Measurements from ENCODE around the gene GET3. TPM values are rescaled to one million over a fixed set of nuclear protein-coding genes. Genes with fewer than 3 reads are reported as not detected.
A peak's percentile ranks its signal among the peaks of the same experiment; 100 is the strongest.

The GET3 gene
- total and polyA plus RNA-seq, 2 donors (not counting 3 experiments of a cell fraction or from before 2014, with no cell fraction given) = 74.8 to 197 TPM

GRCh38 chr19:12789904-12790619 is 52.8 kb downstream of the GET3 start:
- Histone ChIP-seq H3K9me1 (replicated peaks; ENCODE audit: control insufficient read depth, extremely low read depth, insufficient read depth, low read length) (no peaks in the 10 kb centered on the region), H3K4me1 (ENCODE audit: control insufficient read depth, extremely low read depth, insufficient read depth, low read length) (peaks cover 35% of the 10 kb centered on the region), H2AFZ (ENCODE audit: low read depth, low read length) (peak overlapping the region; percentile 71), H3K4me2 (ENCODE audit: insufficient read depth, low read length) (peak overlapping the region; percentile 61), H3K27ac (ENCODE audit: insufficient read depth, low read depth, low read length) (peak overlapping the region; percentile 65), H3K9me3 (replicated peaks; ENCODE audit: control insufficient read depth, insufficient read depth, low read length) (no peaks in the 10 kb centered on the region), H3K79me2 (ENCODE audit: control insufficient read depth, insufficient read depth, low read length) (peaks cover 14% of the 10 kb centered on the region), H4K20me1 (replicated peaks; ENCODE audit: control insufficient read depth, extremely low read depth, insufficient read depth, low read length) (no peaks in the 10 kb centered on the region), H3K36me3 (ENCODE audit: control insufficient read depth in 2 of 2, extremely low read depth in 1 of 2, insufficient read depth in 2 of 2, low read length in 2 of 2) (no peaks in the 10 kb centered on the region), H3K4me3 (replicated peaks in 1 of 3; ENCODE audit: insufficient read depth in 1 of 3, low read depth in 1 of 3, low read length in 3 of 3) (peak overlapping the region; percentile 16 to 44 (median 37)), H3K9ac (replicated peaks; ENCODE audit: extremely low read depth, insufficient read depth, low read length) (peak overlapping the region; percentile 66), H3K27me3 (ENCODE audit: control insufficient read depth in 2 of 2, insufficient read depth in 2 of 2, low read length in 2 of 2) (no peaks in the 10 kb centered on the region)
- BruUV-seq (replicated peaks) = no TSS peak
- dilution Hi-C loops (cut with MboI; ENCODE audit: extremely low pct_ligation_motif_present, low sequenced_read_pairs) (no loop called here), intact Hi-C loops (cut with micrococcal nuclease) (loop anchor here (10.0 kb wide), 1 partner anchor 145 kb away; the partner anchor contains the start of genes CALR and FARSA)
- FAIRE-seq (peak; percentile 88), DNase-seq (ENCODE audit: low read depth, low spot score) (peak; percentile 91)
- TF ChIP-seq MAX (IDR thresholded peaks at IDR 0.05; ENCODE audit: insufficient read depth, insufficient read length) = no peak
- TF ChIP-seq MYC (IDR thresholded peaks at IDR 0.05; ENCODE audit: low read depth, low read length) = no peak
- TF ChIP-seq POLR2AphosphoS5 (IDR thresholded peaks at IDR 0.05; ENCODE audit: insufficient read depth, low read depth, low read length) = peak; percentile 52
- no peak for TF ChIP-seq POLR2A (IDR thresholded peaks at IDR 0.05; ENCODE audit: low read depth, low read length)
- no peak for TF ChIP-seq GATA2 (IDR thresholded peaks at IDR 0.05; ENCODE audit: insufficient read depth, insufficient read length, low read depth, low read length)
- TF ChIP-seq FOS (IDR thresholded peaks at IDR 0.05; ENCODE audit: borderline replicate concordance, insufficient read depth, low read length) = no peak
- no peak for TF ChIP-seq EZH2 (IDR thresholded peaks at IDR 0.05; ENCODE audit: borderline replicate concordance, low read depth, low read length, severe bottlenecking)
- TF ChIP-seq JUN (IDR thresholded peaks at IDR 0.05; ENCODE audit: borderline replicate concordance, insufficient read depth, insufficient read length, low read depth) = no peak
- ChIA-PET CTCF (interaction anchor here (0.9 to 13.8 kb wide), 6 partner anchors 12 to 30 kb away, joined by 3 to 524 read pairs (median 28); partner anchors contain the start of gene HOOK2), POLR2A (interaction anchor here (1.1 to 4.1 kb wide), 3 partner anchors 8 to 30 kb away, joined by 3 to 73 read pairs (median 4); no protein-coding TSS in a partner anchor)

All from endothelial cell of umbilical vein (primary cell).